Measurements from ENCODE around the gene CYP27B1.

The CYP27B1 gene

DNA sequence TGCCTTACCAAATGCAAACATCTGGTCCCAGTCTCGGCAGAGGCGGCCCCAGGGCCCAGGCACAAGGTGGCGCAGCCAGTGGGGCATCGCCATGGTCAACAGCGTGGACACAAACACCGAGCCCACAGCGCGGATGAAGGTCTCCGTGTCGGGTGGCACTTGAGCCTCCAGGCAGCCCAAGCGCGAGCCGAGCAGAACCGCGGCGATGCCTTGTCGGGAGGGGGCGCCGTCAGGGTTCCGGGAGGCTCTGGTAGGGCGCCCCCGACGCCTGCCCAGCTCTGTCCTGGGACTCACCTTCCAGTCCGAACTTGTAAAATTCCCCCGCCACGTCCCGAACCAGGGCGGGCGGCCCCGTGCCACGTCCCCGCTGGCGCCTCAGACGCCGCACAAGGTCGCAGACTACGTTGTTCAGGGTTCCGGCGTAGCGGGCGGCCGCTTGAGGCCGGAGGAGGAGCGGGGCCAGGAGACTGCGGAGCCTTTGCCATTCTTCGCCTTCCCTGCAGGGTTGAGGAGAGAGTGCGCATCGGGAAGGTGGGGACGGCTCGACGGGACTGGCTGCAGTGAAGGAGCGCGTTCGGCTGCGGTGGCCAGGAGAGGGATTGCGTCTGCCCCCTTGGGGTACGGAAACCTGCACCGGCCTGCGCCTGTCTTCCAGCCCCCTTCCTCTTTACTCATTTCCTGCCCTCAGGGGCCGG lies 1.7 kb downstream of the CYP27B1 start:
- peak; percentile 45 for DNase-seq

DNA sequence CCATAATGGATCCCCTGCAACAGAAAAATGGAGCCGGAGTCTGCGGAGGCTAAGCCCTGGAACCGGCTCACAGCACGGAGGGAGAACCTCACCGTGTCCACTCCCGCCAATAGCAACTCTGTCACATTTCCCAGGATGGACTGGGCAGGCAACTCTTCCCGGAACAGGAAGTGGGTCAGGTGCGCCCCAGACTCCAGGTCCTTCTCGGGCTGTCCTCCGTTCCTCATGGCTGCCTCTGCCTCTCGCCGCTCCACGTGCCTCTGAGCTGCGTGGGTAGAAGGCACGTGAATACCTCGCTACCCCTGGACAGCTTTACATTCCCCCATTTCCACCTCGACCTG lies 2.2 kb downstream of the CYP27B1 start:
- no peak for DNase-seq

DNA sequence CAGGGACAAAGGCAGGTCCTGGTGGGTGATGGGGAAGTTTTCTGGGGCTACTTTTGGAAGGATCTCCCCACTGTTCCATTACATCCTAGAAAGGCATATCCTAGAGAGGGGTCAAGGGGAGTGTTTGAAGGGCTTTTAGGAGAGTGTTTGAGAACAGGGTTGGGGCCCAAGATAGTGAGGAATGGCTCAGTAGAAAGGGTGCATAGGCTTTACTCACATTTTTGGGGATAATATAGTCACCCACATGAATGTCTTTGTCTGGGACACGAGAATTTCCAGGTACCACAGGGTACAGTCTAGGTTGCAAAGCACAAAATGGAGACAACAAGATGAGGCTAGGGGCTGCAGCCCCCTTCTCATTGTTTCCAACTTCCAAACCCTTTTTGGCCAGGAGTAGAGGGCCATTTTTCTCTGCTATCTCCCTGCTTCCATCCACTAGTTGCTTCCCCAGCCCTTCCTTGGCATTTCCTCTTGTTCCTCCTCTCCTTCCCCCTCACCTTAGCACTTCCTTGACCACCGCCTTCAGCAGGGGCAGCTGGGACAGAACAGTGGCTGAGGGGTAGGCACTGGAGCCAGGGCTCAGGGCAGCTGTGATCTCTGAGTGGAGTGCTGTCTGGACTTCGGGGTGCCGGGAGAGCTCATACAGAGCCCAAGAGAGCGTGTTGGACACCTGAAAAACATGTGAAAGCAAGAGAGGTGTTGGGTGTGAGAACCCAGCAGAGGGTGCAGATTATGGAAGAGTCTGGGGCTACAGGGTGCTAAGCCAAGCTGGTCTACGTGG lies 2.8 kb downstream of the CYP27B1 start:
- DNase-seq = no peak

DNA sequence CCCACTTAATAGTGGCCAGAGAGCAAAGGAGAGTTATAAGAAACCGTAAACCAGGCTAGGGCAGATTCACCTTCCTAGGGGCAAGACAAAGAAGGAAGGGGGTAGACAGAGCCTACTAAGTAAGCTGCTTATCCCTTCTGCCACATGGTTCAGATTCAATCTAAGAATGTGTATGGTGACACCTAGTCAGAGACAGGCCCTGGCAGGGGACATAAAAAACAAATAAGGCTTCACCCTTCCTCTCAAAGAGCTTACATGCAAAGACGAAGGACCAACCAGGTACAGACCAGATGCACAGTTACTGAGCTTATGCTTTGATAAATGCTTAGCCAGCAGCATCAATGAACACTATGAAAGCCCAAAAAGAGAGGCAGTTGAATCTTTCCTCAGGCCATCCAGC lies 4.4 kb downstream of the CYP27B1 start:
- no peak for DNase-seq

DNA sequence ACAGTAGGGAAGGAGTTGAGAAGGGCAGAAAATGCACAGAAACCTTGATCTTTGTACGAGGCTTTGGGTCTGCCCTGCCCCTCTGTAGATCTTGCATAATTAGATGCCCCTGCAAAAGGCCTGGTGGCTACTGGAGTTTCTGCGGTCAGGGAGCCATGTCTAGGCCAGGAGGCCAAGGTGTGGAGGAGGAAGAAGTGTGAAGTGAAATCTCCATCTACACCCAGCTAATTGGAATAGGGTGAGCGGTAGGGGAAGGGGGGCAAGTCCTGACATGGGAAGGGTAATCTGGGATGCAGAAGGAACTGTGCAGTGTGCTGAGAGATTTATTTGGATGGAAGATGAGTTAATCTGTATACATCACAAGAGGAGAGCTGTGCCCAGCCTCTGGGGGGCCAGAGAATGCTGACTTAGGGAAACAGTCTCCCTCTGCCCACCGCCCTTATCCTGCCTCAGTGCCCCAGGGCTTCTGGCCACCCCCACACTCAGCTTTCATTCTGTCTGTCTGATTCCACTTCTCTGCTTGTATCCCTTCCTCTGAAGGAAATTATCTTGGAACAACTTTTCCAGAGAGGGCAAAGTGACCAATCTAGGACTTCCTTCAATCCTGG lies 5.4 kb downstream of the CYP27B1 start:
- no peak for DNase-seq

DNA sequence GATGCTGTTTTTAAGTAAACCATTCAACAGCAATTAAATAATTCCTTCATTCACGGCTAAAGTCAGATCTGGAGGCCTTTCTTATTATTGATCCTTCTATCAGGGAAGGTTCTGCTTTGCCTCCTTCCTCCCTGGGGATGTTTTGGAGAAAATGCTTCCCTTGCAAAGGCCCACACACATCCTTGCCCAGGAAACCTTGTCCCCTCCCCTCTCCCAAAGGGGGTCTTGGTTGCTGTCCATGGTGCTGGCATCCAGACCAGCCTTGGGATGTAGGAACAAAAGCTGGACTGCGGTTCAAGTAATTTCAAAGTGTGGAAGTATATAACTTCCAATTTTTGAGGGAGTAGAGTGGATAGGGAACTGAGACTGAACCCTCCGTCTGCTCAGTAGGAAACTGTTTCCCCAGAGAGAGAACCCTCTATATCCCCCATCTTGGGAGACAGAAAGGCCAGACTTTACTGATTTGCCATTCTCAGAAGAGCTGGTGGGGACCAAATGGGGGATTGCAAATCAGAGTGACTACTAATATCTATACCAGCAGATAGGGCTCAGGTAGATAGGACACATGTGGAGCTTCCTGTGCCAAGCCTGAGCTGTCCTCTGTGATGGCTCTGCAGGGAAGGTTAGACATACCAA lies 6.4 kb downstream of the CYP27B1 start:
- no peak for DNase-seq

DNA sequence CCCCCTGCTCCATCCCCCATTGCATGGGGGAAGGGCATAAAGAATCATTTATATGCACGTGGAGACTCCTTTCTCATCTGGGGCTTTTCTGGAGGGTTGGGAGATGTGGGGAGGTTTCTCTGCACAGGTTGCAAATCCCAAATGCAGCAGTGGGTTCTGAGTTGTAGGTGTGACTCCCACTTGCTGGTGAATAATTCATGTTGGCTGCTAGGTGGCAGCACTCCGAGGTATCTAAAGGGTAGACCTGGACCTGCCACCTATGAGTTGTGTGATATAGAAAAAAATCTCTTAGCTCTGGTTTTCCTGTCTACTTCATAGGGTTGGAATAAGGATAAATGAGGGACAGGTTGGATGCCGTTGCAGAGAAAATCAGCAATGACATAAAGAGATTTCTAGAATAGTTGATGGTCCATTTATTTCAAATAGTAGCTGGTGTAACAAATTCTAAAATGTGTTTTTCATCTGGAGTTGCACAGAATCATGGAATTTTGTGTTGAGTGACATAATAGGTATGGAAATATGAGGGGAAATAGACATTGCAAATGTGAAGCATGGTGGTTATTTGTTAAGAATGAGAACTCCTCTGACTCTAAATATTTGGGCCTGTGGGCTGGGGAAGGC lies 7.4 kb downstream of the CYP27B1 start:
- peak; percentile 60 for DNase-seq

DNA sequence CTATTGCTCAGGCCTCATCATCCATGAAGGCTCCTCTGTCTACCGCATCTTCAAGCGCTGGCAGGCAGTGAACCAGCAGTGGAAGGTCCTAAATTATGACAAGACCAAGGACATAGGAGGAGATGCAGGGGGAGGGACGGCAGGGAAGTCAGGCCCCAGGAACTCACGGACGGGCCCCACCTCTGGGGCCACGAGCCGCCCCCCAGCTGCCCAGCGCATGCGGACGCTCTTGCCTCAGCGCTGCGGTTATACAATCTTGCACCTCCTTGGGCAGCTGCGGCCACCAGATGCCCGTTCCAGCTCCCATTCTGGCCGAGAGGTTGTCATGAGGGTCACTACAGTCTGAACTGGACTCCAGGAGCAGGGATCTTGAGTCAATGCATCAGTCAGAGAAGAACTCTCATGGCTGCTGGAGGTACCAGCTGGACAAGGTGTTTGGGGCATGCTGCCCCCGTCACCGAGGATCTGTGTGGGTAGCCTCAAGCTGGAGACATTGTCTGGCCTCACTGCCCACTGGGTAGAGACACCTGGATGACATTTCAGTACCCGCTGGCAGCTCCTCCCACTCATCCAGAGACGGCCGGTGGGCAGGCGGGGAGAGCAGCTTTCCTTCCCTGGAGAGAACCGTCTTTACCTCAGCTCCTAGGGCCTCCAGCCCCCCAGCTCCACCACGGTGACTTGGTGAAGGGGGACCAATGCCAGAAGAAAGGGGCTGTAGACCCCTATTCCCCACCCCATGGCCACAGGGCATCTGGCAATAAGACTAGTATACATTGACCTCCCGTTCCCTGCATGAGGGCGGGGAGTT lies 8.1 kb downstream of the CYP27B1 start:
- no peak for DNase-seq

DNA sequence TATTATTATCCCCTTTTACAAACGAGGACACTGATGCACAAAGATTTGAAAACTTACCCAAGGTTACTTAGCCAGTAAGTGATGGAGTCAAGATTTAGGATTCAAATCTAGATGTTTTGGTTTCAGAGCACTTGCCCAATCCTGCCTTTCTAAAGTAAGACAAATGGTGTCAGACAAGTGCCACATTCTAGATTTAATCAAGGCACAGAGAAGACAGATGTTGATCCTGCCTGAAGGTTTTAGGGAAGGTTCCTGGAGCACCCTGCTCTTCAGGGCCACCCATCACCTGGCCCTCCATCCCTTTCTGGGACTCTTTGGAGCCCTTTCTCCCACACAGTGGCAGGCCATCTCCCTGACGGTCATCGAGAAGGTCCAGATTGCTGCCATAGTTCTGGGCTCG lies 9.1 kb downstream of the CYP27B1 start:
- no peak for DNase-seq

DNA sequence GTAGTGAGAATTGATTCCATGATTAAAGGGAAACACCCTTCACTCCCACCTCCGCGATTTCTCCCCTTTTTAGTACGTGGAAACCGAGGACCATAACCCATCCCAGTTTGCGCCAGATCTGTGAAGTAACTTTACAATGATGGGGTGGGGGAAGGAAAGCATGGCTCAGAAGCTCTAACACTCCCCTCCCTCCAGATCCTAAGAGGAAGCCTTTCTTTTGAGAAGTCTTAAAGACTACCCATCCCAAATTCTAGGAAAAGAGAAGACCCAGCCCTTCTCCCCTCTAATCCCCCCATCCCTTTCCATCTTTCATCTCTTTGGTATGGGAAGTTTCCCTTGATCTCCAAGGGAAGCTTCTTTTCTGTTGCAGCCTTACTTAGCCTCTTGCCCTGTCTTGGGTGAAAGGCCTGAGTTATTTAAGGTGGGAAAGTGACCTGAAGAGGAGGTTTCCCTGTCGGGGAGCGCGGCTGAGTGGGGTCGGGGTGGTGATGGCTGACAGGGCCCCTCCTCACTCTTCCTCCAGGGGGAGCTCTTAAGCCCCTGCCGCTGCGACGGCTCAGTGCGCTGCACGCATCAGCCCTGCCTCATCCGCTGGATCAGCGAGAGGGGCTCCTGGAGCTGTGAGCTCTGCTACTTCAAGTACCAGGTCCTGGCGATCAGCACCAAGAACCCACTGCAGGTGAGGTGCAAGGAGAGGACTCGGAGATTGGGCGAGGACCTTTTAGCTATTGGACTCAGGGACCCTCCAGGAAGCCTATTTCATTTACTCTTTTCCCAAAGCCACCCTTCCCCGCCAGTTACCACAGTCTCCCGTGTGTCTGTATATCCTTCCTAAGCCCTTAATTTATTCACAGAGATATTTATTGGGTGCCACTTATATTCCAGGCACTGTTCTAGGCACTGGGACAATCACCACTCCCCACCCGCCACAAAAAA lies 10.2 kb downstream of the CYP27B1 start:
- peak; percentile 71 for DNase-seq

DNA sequence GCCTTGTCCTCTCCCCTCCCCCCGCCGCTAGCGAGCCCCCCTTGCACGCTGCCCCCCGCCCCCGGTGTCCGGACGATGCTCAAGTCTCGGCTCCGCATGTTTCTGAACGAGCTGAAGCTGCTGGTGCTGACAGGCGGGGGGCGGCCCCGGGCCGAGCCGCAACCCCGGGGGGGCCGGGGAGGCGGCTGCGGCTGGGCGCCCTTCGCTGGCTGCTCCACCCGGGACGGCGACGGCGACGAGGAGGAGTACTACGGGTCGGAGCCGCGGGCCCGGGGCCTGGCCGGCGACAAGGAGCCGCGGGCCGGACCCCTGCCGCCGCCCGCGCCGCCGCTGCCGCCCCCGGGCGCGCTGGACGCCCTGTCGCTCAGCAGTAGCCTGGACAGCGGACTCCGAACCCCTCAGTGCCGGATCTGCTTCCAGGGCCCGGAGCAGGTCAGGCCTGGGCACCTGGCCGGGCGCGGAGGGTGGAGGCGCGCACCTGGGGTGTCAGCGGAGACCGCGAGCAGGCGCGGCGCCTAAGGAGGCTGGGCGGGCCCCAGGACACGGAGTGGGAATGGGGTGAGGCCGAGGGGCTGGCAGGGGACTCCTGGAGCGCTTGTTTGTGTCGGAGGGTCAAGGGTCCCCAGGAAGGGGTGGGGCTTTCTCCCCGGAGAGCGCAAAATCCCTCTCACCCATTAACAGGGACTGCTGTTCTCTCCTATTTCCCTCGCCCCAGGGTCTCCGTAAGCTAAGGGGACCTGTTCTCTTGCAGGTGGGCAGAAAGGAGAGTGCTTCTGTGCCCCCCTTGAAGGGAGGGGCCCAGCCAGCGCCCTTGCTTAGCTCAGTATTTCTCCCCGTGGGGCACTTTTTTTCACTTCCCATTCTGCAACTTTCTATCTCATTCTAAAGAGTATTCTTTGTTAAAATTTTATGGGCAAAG lies 11.2 kb downstream of the CYP27B1 start:
- DNase-seq = no peak

DNA sequence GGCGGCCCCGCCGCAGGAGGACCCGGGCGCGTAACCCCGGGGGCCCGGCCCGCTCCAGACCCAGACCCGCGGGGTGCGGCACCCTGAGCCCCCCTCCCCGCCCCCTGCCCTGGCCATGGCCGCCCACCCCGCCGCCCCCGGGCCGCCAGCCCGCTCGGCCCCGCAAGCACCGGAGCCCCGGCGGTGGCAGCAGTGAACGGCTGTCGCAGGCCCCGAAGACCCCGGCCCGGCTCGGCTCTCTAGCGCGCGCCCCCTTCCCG lies 11.8 kb downstream of the CYP27B1 start:
- DNase-seq = no peak

DNA sequence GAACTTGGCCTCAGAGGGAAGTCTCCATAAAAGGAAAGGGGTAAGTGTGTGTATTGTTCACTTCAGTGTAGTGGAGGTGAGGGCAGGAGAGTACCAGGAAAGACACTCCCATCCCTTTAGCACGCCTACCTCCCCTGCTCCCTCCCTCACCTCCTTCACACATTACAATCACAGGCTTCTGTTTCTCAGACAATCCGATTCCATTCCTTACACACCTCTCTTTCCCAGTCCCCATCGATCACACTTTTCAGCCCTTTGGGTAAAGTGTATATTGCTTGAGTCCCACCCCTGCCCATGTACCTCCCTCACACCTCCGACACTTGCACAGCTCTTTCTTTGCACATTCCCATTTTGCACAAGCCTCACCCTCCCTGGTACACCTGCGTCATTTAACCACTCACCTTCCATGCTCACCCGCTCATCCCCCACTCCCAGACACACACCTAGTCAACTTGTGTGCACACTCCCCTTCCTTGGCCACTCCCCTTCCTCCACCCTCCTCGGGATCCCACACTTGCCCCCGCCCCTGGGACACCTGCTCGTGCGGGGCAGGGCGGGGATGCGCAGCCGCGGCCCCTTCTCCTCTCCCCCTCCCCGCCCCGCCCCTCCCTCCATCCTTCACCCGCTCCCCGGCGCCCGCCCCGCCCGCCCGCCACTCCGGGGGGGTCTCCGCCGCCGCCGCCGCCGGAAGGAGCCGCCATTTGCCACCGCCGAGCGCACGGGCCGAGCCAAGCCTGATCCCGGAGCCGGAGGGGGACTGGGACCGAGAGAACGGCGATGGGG lies 12.3 kb downstream of the CYP27B1 start, which contains the start of gene MARCHF9:
Gene MARCHF9 (plus strand): TSS at position 693 of the 783 bp plus-strand sequence. CDS start 426 bp downstream, outside the sequence.
- DNase-seq = peak; percentile 60

DNA sequence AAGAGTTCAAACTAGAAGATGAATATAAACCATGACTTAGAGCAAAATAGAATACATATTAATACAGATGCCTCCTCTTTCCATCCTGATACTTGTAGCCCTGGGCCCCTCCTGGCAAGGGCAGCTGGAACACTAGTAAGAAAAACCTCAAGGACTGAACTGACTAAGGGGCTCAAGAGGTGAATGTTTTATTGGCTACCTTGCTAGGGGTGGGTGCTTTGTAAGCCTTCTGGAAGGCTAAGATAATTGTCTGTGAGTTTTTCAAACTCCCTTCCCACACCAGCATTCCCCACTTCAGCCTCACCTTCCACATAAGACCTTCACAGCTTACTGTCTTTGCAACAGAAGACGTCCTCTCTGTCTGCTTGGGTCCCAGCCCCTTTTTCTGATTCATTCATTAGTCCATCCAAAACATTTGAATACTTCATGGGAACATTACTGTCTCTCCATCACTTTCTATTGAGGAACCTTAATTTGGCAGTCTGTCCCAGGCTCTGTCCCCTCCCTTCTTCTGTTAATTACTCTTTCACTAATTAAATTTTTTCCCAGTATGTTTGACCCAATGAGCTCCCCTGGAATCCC lies 13.0 kb downstream of the CYP27B1 start:
- DNase-seq = peak; percentile 68

DNA sequence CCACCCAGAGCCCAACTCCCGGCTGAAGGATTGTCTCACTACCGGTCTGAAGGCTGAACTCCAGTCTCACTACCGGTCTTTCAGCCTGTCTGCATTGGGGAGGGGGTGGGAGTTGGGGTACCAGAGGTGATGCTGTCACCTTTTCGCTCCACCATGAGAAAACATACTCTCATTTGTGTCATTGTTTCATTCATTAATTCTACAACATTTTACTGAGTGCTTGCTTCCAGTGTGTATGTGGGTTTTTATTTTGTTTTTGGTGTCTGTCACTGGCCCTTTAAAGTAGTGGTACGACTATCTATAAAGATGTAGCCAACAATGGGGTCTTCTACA lies 14.2 kb downstream of the CYP27B1 start:
- DNase-seq = no peak

DNA sequence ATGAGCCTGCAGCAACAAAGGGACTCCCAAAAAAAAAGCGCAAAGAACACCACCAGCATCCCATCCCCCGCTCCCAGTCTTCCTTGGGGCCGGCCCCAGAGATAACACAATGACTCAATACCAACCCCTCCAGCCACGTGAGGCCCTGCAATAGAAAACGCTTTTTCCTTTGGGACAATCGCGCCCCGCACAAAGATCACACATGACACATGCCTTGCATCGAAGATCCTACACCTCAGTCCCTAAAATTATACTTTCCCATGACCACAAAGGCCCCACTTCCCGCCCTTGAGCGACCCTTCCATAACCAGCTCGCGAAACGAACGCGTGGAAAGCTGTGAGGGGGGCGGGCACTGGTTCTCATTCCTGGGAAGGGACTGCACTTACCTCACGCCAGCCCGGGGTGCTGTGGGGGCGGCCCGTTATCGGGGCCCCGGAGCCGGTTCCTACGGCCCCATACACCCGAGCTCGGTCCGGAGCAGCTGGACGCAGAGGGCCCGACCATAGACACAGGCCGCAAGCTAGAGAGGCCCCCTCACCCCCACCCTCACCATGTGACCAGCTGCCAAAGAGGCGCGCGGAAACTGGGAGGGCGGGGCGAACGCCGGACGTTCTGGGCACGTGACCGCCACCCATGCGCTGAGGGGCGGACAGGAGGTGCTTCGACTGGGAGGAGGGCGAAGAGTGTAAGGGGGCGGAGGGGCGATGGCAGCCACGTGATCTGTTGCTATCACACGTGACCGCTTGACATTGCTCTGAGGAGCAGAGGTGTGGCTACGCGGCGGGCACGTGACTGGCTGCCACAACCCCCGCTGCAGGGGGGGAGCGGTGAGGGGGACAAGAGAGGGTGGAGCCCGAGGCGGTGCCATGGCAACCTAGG lies 14.8 kb downstream of the CYP27B1 start, which contains the start of gene CDK4:
Gene CDK4 (minus strand): TSS at position 523 of the 880 bp plus-strand sequence. CDS start 593 bp downstream, outside the sequence.
- DNase-seq = peak; percentile 99

DNA sequence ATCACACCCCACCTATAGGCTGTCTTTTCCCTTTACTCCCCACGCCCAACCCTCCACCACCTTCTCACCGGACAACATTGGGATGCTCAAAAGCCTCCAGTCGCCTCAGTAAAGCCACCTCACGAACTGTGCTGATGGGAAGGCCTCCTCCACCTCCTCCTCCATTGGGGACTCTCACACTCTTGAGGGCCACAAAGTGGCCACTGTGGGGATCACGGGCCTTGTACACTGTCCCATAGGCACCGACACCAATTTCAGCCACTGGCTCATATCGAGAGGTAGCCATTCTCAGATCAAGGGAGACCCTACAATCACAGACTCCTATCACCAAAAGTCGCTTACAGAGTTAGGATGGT lies 15.5 kb downstream of the CYP27B1 start:
- no peak for DNase-seq

All from hematopoietic multipotent progenitor cell treated with erythropoietin and hydrocortisone succinate and interleukin-3 and kit ligand, for 8 days (in vitro differentiated cells).